Small intestine (tissue), 7 donors: Measurements from ENCODE around the gene BACH1. TPM values are rescaled to one million over a fixed set of nuclear protein-coding genes. Genes with fewer than 3 reads are reported as not detected.

Experiments used
- DNase-seq, 2 donors: peaks; one replicate each; pipeline versions ENCODE4 v3.0.0 to v3.0.0-alpha.2; 2013
- FAIRE-seq: peaks from 2 replicates; lab custom pipeline; 2012; peaks lifted over from hg19 to GRCh38; lab: Jason Lieb, UNC
- H3K27ac ChIP-seq, 3 donors: one replicate each; pipeline ENCODE4 v1.5.1; 2013; ENCODE audit warnings: low read length in 2 of 3, mild to moderate bottlenecking in 2 of 3, control low read depth in 1 of 3, inconsistent platforms in 1 of 3, low read depth in 1 of 3, moderate library complexity in 1 of 3
- H3K27me3 ChIP-seq, 3 donors: one replicate each; pipeline ENCODE4 v1.6.1; 2013; ENCODE audit warnings: low read length in 3 of 3, inconsistent platforms in 1 of 3; ENCODE audit not compliant: control insufficient read depth in 3 of 3, insufficient read depth in 3 of 3
- H3K36me3 ChIP-seq, 3 donors: one replicate each; pipeline ENCODE4 v1.6.1; 2013; ENCODE audit warnings: low read length in 3 of 3, inconsistent platforms in 1 of 3, low read depth in 1 of 3, mild to moderate bottlenecking in 1 of 3, moderate library complexity in 1 of 3; ENCODE audit not compliant: control insufficient read depth in 3 of 3, insufficient read depth in 2 of 3
- H3K4me1 ChIP-seq, 3 donors: one replicate each; pipeline ENCODE4 v1.6.1; 2013; ENCODE audit warnings: low read length in 2 of 3, inconsistent platforms in 1 of 3, low read depth in 1 of 3, mild to moderate bottlenecking in 1 of 3, moderate library complexity in 1 of 3; ENCODE audit not compliant: control insufficient read depth in 3 of 3, insufficient read depth in 2 of 3
- H3K4me3 ChIP-seq, 3 donors: one replicate each; pipeline ENCODE4 v1.5.1; 2013; ENCODE audit warnings: low read length in 3 of 3, control low read depth in 1 of 3, inconsistent platforms in 1 of 3, low read depth in 1 of 3, mild to moderate bottlenecking in 1 of 3, moderate library complexity in 1 of 3
- H3K9me3 ChIP-seq, 2 donors: one replicate each; pipeline ENCODE4 v1.6.1; 2013; ENCODE audit warnings: low read depth in 1 of 2, low read length in 1 of 2; ENCODE audit not compliant: control insufficient read depth in 2 of 2, insufficient read depth in 1 of 2
- WGBS, 3 donors: extraction: QIAGEN DNeasy Blood & Tissue Kit; methylation state at CpG; one replicate each; pipeline ENCODE4 v1.1.7; 2013; 5-methylcytosine and 5-hydroxymethylcytosine counted together
- polyA plus RNA-seq, 4 donors: library from polyadenylated mRNA; stranded (reverse) in 3 of 4; unstranded in 1 of 4; fragments of 200-250 nt in 3 of 4; fragments of 120-200 nt in 1 of 4; gene quantifications; one replicate each; pipeline versions ENCODE4 v1.2.1 to v1.2.3, GENCODE V29; 2013
- donor health status: healthy with polysubstance abuse.
- donor health status: control.
- donor health status: control.
- donor health status: Bipolar disorder and iron deficiency.
- donor health status: healthy.

BACH1 gene
- polyA plus RNA-seq, 4 donors, result 6.5 to 57.6 (median 9.2) TPM

DNA sequence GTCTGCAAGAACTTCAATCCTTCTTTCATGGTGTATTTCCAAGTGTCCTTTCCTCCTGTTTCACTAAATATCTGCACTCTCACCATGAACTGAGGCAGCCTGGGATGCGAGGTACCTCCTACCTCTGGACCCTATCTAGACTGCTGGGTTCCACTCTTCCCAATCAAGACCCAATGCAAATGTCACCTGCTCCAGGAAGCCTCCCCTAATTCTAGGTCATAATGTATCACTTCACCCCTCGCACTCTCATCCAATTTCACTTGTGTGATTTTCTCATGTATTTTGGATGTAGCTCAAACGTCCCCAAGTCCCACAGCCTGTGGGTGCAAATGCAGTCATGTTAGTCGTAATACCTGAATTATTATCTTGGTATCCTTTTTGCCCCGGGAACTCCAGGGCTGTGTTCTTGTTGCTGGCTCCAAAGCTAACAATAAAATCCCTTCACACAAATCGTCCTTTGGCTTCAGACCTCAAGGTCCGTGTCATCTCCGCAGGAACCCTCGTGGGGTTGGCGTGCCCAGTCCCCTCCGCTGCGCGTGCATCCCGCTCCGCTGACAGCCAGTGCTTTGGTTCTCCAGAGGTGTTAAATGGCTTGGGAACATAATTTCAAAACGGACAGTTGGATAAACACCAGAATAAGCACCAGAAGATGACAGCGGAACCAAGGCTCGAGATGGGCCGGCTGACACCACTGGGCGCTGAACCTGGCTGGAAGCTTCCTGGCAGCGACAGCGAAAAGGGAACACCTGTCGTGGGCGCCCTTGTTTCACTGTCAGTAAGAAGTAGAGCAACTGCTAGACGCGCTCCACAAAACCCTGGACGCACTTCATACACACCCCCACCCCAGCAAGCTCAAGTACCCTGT, 1.0 kb upstream of the BACH1 start:
- Histone ChIP-seq H3K4me3 (peak overlapping the region in 2 of 3 donors; percentile 60 to 99), H3K27ac (peak overlapping the region in 2 of 3 donors; percentile 57 to 66), H3K27me3 (no peaks in the 10 kb centered on the region), H3K36me3 (no peaks in the 10 kb centered on the region), H3K4me1 (peaks cover 3 to 25% (median 5%) of the 10 kb centered on the region in 3 donors), H3K9me3 (peaks cover 0 to 10% of the 10 kb centered on the region in 2 donors)
- no peak for DNase-seq
- FAIRE-seq, result no peak
- 75 to 82% (median 76%) methylated on average over 27 of the region's 27 CpGs for WGBS, 3 donors

GRCh38 chr21:29299046-29299915, 559 bp downstream of the BACH1 start:
- 0 to 1% (median 0%) methylated on average over 34 to 75 of the region's 75 CpGs for WGBS, 3 donors
- Histone ChIP-seq H3K27me3 (no peaks in the 10 kb centered on the region), H3K4me3 (peak overlapping the region; percentile 75 to 99 (median 82)), H3K27ac (peak overlapping the region; percentile 90 to 92 (median 91)), H3K9me3 (peaks cover 0 to 10% of the 10 kb centered on the region in 2 donors), H3K36me3 (no peaks in the 10 kb centered on the region), H3K4me1 (peaks cover 3 to 25% (median 5%) of the 10 kb centered on the region in 3 donors)
- FAIRE-seq, result no peak
- DNase-seq, result peak; percentile 60 to 88

DNA sequence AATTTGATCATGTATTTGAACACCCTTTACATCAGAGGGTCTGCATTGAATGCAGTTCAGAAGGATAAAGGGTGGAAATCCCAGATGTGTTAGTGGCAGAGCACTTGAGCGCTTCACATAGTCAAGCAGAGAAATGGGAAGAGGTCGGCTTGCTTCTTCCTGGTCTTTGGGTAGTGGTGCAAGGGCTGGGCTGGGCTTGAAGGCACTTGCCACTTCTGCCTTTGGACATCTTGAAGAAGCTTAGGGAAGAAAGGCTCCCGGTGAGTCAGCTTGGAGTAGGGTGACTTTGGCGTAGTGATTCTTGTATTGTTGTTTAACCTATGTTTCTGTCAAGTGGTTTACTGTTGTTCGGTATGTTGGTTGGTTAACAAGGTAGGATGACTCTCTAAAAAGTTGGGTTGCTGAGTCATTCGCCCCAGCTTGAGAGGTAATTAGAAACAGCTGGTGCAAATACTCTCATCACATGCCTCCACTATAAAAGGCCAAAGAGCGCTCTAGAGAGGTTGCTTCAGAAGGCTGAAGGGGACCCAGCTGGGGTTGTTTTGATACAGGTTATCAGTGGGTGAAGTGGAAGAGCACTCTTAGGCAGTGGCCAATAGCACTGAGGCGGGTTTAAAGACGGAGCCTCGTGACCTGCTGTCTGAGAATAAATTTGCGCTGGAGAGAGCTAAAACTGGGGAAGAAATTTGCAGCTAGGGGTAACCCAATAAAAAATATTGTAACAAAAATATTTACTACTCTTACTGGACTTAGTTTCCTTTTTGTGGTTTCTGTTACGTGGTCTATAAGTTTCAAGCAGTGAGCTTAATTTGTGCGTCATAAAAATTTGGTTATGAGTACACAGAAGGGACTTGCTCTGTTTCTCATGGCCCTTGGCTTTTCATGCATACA, 1.4 kb downstream of the BACH1 start:
- WGBS, 3 donors, result 6 to 17% (median 9%) methylated on average over 13 of the region's 13 CpGs
- Histone ChIP-seq H3K27ac (peak overlapping the region; percentile 90 to 92 (median 91)), H3K9me3 (peaks cover 0 to 10% of the 10 kb centered on the region in 2 donors), H3K36me3 (no peaks in the 10 kb centered on the region), H3K27me3 (no peaks in the 10 kb centered on the region), H3K4me1 (peaks cover 3 to 28% (median 8%) of the 10 kb centered on the region in 3 donors), H3K4me3 (peak overlapping the region; percentile 75 to 99 (median 82))
- FAIRE-seq, result no peak
- DNase-seq, result peak; percentile 88 to 94

GRCh38 chr21:29300807-29301138, 2.1 kb downstream of the BACH1 start:
- no peak for DNase-seq

GRCh38 chr21:29301691-29302090, 3.0 kb downstream of the BACH1 start:
- peak overlapping the region in 2 of 3 donors; percentile 39 to 75 for H3K4me3 ChIP-seq
- DNase-seq (no peak), FAIRE-seq (no peak)
- no peaks in the 10 kb centered on the region for H3K27me3 ChIP-seq
- H3K9me3 ChIP-seq, result peaks cover 0 to 4% of the 10 kb centered on the region in 2 donors
- WGBS, 3 donors, result 54 to 55% (median 55%) methylated on average over 6 of the region's 6 CpGs
- peaks cover 2 to 28% (median 8%) of the 10 kb centered on the region in 3 donors for H3K4me1 ChIP-seq
- peak overlapping the region in 1 of 3 donors; percentile 90 for H3K27ac ChIP-seq
- H3K36me3 ChIP-seq, result peaks cover 0 to 2% (median 0%) of the 10 kb centered on the region in 3 donors

More at GRCh38 chr21:29300807-29301138, 2.1 kb downstream of the BACH1 start:
- no peak for FAIRE-seq
- Histone ChIP-seq H3K36me3 (no peaks in the 10 kb centered on the region), H3K4me1 (peaks cover 2 to 28% (median 8%) of the 10 kb centered on the region in 3 donors), H3K27me3 (no peaks in the 10 kb centered on the region), H3K4me3 (peak overlapping the region in 2 of 3 donors; percentile 75 to 99), H3K27ac (peak overlapping the region in 2 of 3 donors; percentile 90 to 91), H3K9me3 (peaks cover 0 to 4% of the 10 kb centered on the region in 2 donors)
- 10 to 40% (median 19%) methylated on average over 3 of the region's 3 CpGs for WGBS, 3 donors

- peak overlapping the region in 2 of 3 donors; percentile 0 to 39 for H3K4me3 ChIP-seq
- no peaks in the 10 kb centered on the region for H3K27me3 ChIP-seq
- peak overlapping the region in 2 of 3 donors; percentile 4 to 61 for H3K27ac ChIP-seq
- peaks cover 0 to 2% (median 0%) of the 10 kb centered on the region in 3 donors for H3K36me3 ChIP-seq
- 14 to 44% (median 26%) methylated on average over 5 of the region's 5 CpGs for WGBS, 3 donors
- FAIRE-seq, result no peak
- H3K4me1 ChIP-seq, result peaks cover 2 to 24% (median 8%) of the 10 kb centered on the region in 3 donors
- DNase-seq, result peak; percentile 63 to 70
- peaks cover 0 to 4% of the 10 kb centered on the region in 2 donors for H3K9me3 ChIP-seq
Observed at GRCh38 chr21:29302359-29302875, 3.7 kb downstream of the BACH1 start.

- H3K9me3 ChIP-seq, result no peaks in the 10 kb centered on the region
- peaks cover 2 to 16% (median 8%) of the 10 kb centered on the region in 3 donors for H3K4me1 ChIP-seq
- H3K27ac ChIP-seq, result peak overlapping the region in 1 of 3 donors; percentile 61
- peaks cover 0 to 2% (median 0%) of the 10 kb centered on the region in 3 donors for H3K36me3 ChIP-seq
- H3K27me3 ChIP-seq, result no peaks in the 10 kb centered on the region
- H3K4me3 ChIP-seq, result no peak overlapping the region
- DNase-seq (no peak), FAIRE-seq (no peak)
- WGBS, 3 donors, result 28 to 35% (median 30%) methylated on average over 2 of the region's 2 CpGs
Observed at GRCh38 chr21:29303288-29303687, 4.6 kb downstream of the BACH1 start.
